WTC11 (cell line): ENCODE data around the gene PARD3B. TPM values are rescaled to one million over a fixed set of nuclear protein-coding genes. Genes with fewer than 3 reads are reported as not detected.
A peak's percentile ranks its signal among the peaks of the same experiment; 100 is the strongest.

ENCODE experiments used
- ATAC-seq: fragments of 200-7000 bp; cut with Tn5 transposase; 2 replicates; pipeline ENCODE4 v1.10.0; 2021; ENCODE audit warnings: mild to moderate bottlenecking, moderate library complexity
- CTCF ChIA-PET: fragments of 300-600 bp; sonication (Branson Sonifier 250); formaldehyde crosslinking; loops from one replicate; lab custom pipeline; 2021; ENCODE audit warnings: antibody characterized with exemption; lab: Charles Lee
- POLR2A ChIA-PET: fragments of 350-600 bp; sonication (Branson Sonifier 250); formaldehyde crosslinking; loops from one replicate; lab custom pipeline; 2021; ENCODE audit warnings: antibody characterized with exemption; lab: Charles Lee
- DNase-seq: peaks from one replicate; pipeline ENCODE4 v3.0.0; 2021; ENCODE audit warnings: low spot score
- H3K27ac Mint-ChIP-seq: 2 replicates; pipeline ENCODE4 v1.8.0; 2021; ENCODE audit warnings: mixed read lengths
- H3K27me3 Mint-ChIP-seq: 2 replicates; pipeline ENCODE4 v1.8.0; 2021; ENCODE audit warnings: low read depth, mild to moderate bottlenecking, moderate library complexity, mixed read lengths
- H3K36me3 Mint-ChIP-seq: 2 replicates; pipeline ENCODE4 v1.8.0; 2021; ENCODE audit warnings: mixed read lengths
- H3K4me1 Mint-ChIP-seq: 2 replicates; pipeline ENCODE4 v1.8.0; 2022; ENCODE audit warnings: mixed read lengths
- H3K4me3 Mint-ChIP-seq: 2 replicates; pipeline ENCODE4 v1.8.0; 2021; ENCODE audit warnings: mild to moderate bottlenecking, moderate library complexity, mixed read lengths
- H3K9me3 Mint-ChIP-seq: 2 replicates; pipeline ENCODE4 v1.8.0; 2021; ENCODE audit warnings: mixed read lengths
- ESRRA ChIP-seq: sonication (generic); formaldehyde crosslinking; IDR thresholded peaks from 2 replicates; pipeline ENCODE4 v1.8.1; 2022; ENCODE audit warnings: mild to moderate bottlenecking, missing genetic modification reagents, borderline replicate concordance
- FOXP1 ChIP-seq: sonication (generic); formaldehyde crosslinking; IDR thresholded peaks from 2 replicates; pipeline ENCODE4 v1.8.0; 2022; ENCODE audit warnings: missing genetic modification reagents, mild to moderate bottlenecking, moderate library complexity, borderline replicate concordance
- GRHL2 ChIP-seq: fragments of 250-450 bp; sonication (Bioruptor Pico); IDR thresholded peaks from 2 replicates; pipeline ENCODE4 v1.8.0; 2022; ENCODE audit warnings: mild to moderate bottlenecking, moderate library complexity; ENCODE audit not compliant: insufficient replicate concordance, severe bottlenecking
- GTF2I ChIP-seq: fragments of 250-450 bp; sonication (Bioruptor Pico); conservative IDR thresholded peaks from 2 replicates; pipeline ENCODE4 v1.4.0; 2021; ENCODE audit warnings: mild to moderate bottlenecking
- KAT7 ChIP-seq: sonication (generic); formaldehyde crosslinking; IDR thresholded peaks from 2 replicates; pipeline ENCODE4 v1.8.1; 2023; ENCODE audit warnings: missing genetic modification reagents, mild to moderate bottlenecking, borderline replicate concordance
- MYBL2 ChIP-seq: sonication (generic); formaldehyde crosslinking; IDR thresholded peaks from 2 replicates; pipeline ENCODE4 v1.8.1; 2023; ENCODE audit warnings: mild to moderate bottlenecking, moderate library complexity, missing genetic modification reagents
- NR1H2 ChIP-seq: sonication (generic); formaldehyde crosslinking; IDR thresholded peaks from 2 replicates; pipeline ENCODE4 v1.9.0; 2021; ENCODE audit warnings: mild to moderate bottlenecking, moderate library complexity, missing genetic modification reagents
- NR3C1 ChIP-seq: sonication (generic); formaldehyde crosslinking; conservative IDR thresholded peaks from 2 replicates; pipeline ENCODE4 v1.8.1; 2023; ENCODE audit warnings: low read depth, mild to moderate bottlenecking, missing genetic modification reagents
- RORB ChIP-seq: fragments of 250-450 bp; sonication (Bioruptor Pico); IDR thresholded peaks from 2 replicates; pipeline ENCODE4 v1.9.0; 2021; ENCODE audit warnings: mild to moderate bottlenecking
- SP1 ChIP-seq: sonication (generic); formaldehyde crosslinking; conservative IDR thresholded peaks from 2 replicates; pipeline ENCODE4 v1.8.1; 2022; ENCODE audit warnings: missing genetic modification reagents
- TEAD4 ChIP-seq: sonication (generic); formaldehyde crosslinking; IDR thresholded peaks from 2 replicates; pipeline ENCODE4 v1.8.0; 2022; ENCODE audit warnings: mild to moderate bottlenecking, missing genetic modification reagents
- total RNA-seq: library from RNA; stranded (reverse); gene quantifications from 3 replicates; pipeline ENCODE4 v1.2.3, GENCODE V29; 2021
- TF ChIP-seq, protein P1 (sequence below): fragments of 250-450 bp; sonication (Bioruptor Pico); IDR thresholded peaks from 2 replicates; pipeline ENCODE4 v1.9.0; 2021; ENCODE audit warnings: mild to moderate bottlenecking
- TF ChIP-seq, protein P2 (sequence below): sonication (generic); formaldehyde crosslinking; IDR thresholded peaks from 2 replicates; pipeline ENCODE4 v1.8.0; 2023; ENCODE audit warnings: missing genetic modification reagents, mild to moderate bottlenecking, borderline replicate concordance
- TF ChIP-seq, protein P3 (sequence below): fragments of 250-450 bp; sonication (Bioruptor Pico); conservative IDR thresholded peaks from 2 replicates; pipeline ENCODE4 v1.9.0; 2021; ENCODE audit warnings: mild to moderate bottlenecking
- TF ChIP-seq, protein P4 (sequence below): sonication (generic); formaldehyde crosslinking; IDR thresholded peaks from 2 replicates; pipeline ENCODE4 v1.8.1; 2023; ENCODE audit warnings: mild to moderate bottlenecking, missing genetic modification reagents, borderline replicate concordance
- TF ChIP-seq, protein P5 (sequence below): fragments of 250-450 bp; sonication (Bioruptor Pico); IDR thresholded peaks from 2 replicates; pipeline ENCODE4 v1.9.0; 2021; ENCODE audit warnings: moderate library complexity, mild to moderate bottlenecking, inconsistent platforms, borderline replicate concordance
- TF ChIP-seq, protein P6 (sequence below): sonication (generic); formaldehyde crosslinking; IDR thresholded peaks from 2 replicates; pipeline ENCODE4 v1.8.1; 2023; ENCODE audit warnings: mild to moderate bottlenecking, missing genetic modification reagents, moderate library complexity

The PARD3B gene
- total RNA-seq, 1 experiment from 2014 or later: 5.6 TPM

DNA sequence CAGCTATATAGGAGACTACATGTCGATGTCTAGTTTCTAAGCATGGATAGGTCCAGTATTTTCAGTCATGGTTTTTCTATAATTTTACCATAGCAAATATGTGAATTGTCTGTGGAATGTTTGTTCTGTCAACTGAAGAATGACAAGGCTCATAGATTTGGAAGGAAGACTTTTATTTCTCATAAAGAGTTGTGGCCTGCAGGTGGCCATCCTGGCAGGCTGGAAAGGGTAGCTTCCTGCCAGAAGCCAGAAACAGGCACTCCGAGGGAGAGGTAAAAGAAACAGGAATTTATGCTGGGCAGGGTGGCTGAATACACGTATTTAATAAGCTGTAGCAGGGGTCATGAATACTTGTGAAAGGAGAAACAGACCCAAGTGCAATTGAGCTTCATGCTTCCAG, 182.1 kb downstream of the PARD3B start:
- H3K36me3 Mint-ChIP-seq: no peaks in the 10 kb centered on the region
- no peaks in the 10 kb centered on the region for H3K27me3 Mint-ChIP-seq
- 0 out of 2 replicates have a peak, but pooled peaks have one; percentile 24 for ATAC-seq
- ChIA-PET CTCF (interaction anchor here (0.6 to 1.0 kb wide), 2 partner anchors 40 to 77 kb away, joined by 3 read pairs; no protein-coding TSS in a partner anchor), POLR2A (no interaction called here)
- H3K4me3 Mint-ChIP-seq: no peak overlapping the region
- no peak for DNase-seq
- H3K4me1 Mint-ChIP-seq: peaks cover 39% of the 10 kb centered on the region
- H3K27ac Mint-ChIP-seq: peak overlapping the region; percentile 52
- TF ChIP-seq NR3C1 (CRISPR knock-in tag) (no peak), TEAD4 (CRISPR knock-in tag) (no peak), SP1 (CRISPR knock-in tag) (no peak), GRHL2 (no peak), MYBL2 (CRISPR knock-in tag) (no peak), RORB (CRISPR knock-in tag) (no peak), KAT7 (CRISPR knock-in tag) (no peak), GTF2I (CRISPR knock-in tag) (no peak), ESRRA (CRISPR knock-in tag) (no peak), FOXP1 (no peak)
- TF ChIP-seq, protein P1, sequence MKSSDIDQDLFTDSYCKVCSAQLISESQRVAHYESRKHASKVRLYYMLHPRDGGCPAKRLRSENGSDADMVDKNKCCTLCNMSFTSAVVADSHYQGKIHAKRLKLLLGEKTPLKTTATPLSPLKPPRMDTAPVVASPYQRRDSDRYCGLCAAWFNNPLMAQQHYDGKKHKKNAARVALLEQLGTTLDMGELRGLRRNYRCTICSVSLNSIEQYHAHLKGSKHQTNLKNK (CRISPR knock-in tag): no peak
- TF ChIP-seq, protein P2, sequence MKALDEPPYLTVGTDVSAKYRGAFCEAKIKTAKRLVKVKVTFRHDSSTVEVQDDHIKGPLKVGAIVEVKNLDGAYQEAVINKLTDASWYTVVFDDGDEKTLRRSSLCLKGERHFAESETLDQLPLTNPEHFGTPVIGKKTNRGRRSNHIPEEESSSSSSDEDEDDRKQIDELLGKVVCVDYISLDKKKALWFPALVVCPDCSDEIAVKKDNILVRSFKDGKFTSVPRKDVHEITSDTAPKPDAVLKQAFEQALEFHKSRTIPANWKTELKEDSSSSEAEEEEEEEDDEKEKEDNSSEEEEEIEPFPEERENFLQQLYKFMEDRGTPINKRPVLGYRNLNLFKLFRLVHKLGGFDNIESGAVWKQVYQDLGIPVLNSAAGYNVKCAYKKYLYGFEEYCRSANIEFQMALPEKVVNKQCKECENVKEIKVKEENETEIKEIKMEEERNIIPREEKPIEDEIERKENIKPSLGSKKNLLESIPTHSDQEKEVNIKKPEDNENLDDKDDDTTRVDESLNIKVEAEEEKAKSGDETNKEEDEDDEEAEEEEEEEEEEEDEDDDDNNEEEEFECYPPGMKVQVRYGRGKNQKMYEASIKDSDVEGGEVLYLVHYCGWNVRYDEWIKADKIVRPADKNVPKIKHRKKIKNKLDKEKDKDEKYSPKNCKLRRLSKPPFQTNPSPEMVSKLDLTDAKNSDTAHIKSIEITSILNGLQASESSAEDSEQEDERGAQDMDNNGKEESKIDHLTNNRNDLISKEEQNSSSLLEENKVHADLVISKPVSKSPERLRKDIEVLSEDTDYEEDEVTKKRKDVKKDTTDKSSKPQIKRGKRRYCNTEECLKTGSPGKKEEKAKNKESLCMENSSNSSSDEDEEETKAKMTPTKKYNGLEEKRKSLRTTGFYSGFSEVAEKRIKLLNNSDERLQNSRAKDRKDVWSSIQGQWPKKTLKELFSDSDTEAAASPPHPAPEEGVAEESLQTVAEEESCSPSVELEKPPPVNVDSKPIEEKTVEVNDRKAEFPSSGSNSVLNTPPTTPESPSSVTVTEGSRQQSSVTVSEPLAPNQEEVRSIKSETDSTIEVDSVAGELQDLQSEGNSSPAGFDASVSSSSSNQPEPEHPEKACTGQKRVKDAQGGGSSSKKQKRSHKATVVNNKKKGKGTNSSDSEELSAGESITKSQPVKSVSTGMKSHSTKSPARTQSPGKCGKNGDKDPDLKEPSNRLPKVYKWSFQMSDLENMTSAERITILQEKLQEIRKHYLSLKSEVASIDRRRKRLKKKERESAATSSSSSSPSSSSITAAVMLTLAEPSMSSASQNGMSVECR (CRISPR knock-in tag): no peak
- TF ChIP-seq, protein P3, sequence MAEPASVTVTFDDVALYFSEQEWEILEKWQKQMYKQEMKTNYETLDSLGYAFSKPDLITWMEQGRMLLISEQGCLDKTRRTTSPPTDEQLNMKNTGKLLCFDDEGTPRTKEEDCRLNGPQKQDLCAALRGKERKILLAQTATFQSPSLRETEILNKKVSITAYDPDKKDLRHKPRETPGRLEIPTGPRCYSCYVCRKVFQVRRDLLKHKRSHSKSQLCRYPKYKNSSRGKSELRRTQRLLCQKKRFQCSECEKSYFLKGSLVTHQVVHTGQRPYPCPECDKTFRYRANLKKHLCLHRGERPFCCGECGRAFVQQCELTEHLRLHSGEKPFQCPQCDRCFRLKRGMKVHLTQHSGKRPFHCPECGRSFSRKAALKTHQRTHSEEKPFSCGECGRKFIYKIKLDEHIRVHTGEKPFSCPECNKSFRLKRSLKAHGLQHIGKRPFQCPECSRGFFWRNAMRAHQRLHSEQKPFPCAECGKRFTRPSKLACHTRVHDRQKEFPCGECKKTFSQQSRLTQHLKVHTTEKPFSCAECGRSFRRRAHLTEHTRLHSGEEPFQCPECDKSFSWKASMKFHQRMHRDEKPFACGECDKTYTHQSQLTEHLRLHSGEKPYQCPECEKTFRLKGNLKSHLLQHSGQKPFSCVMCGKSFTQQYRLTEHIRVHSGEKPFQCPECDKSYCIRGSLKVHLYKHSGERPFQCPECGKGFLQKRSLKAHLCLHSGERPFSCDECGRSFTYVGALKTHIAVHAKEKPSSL (CRISPR knock-in tag): no peak
- TF ChIP-seq, protein P4, sequence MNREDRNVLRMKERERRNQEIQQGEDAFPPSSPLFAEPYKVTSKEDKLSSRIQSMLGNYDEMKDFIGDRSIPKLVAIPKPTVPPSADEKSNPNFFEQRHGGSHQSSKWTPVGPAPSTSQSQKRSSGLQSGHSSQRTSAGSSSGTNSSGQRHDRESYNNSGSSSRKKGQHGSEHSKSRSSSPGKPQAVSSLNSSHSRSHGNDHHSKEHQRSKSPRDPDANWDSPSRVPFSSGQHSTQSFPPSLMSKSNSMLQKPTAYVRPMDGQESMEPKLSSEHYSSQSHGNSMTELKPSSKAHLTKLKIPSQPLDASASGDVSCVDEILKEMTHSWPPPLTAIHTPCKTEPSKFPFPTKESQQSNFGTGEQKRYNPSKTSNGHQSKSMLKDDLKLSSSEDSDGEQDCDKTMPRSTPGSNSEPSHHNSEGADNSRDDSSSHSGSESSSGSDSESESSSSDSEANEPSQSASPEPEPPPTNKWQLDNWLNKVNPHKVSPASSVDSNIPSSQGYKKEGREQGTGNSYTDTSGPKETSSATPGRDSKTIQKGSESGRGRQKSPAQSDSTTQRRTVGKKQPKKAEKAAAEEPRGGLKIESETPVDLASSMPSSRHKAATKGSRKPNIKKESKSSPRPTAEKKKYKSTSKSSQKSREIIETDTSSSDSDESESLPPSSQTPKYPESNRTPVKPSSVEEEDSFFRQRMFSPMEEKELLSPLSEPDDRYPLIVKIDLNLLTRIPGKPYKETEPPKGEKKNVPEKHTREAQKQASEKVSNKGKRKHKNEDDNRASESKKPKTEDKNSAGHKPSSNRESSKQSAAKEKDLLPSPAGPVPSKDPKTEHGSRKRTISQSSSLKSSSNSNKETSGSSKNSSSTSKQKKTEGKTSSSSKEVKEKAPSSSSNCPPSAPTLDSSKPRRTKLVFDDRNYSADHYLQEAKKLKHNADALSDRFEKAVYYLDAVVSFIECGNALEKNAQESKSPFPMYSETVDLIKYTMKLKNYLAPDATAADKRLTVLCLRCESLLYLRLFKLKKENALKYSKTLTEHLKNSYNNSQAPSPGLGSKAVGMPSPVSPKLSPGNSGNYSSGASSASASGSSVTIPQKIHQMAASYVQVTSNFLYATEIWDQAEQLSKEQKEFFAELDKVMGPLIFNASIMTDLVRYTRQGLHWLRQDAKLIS (CRISPR knock-in tag): no peak
- TF ChIP-seq, all 79 proteins: peak for 0
- H3K9me3 Mint-ChIP-seq: no peaks in the 10 kb centered on the region

DNA sequence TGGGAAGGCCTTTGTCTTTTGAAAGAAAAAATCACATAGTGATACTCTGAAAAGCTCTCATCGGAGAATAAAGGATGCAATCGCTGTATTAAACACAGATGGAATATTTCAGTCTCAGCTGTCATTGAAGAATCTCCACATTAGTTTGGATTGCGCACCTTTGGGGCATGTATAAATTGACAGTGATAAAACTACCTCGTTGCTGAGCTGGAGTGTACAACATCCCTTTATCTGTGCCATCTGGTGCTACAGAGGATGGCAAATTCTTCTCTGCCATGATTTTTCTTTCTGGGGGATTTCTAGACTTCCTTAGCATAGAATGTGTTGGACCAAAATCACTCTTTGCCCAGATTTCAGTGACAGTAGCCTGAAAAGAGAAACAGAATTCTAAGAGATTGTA, 185.3 kb downstream of the PARD3B start:
- POLR2A ChIA-PET: no interaction called here
- DNase-seq (no peak), ATAC-seq (no peak)
- Mint-ChIP-seq H3K27me3 (no peaks in the 10 kb centered on the region), H3K9me3 (no peaks in the 10 kb centered on the region), H3K4me1 (peaks cover 30% of the 10 kb centered on the region), H3K27ac (no peak overlapping the region), H3K4me3 (no peak overlapping the region), H3K36me3 (no peaks in the 10 kb centered on the region)
- CTCF ChIA-PET: no interaction called here
- TF ChIP-seq, protein P5, sequence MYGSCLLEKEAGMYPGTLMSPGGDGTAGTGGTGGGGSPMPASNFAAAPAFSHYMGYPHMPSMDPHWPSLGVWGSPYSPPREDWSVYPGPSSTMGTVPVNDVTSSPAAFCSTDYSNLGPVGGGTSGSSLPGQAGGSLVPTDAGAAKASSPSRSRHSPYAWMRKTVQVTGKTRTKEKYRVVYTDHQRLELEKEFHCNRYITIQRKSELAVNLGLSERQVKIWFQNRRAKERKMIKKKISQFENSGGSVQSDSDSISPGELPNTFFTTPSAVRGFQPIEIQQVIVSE (CRISPR knock-in tag): no peak
- TF ChIP-seq, protein P4 (CRISPR knock-in tag): no peak
- no peak for TF ChIP-seq NR1H2 (CRISPR knock-in tag)
- TF ChIP-seq, protein P6, sequence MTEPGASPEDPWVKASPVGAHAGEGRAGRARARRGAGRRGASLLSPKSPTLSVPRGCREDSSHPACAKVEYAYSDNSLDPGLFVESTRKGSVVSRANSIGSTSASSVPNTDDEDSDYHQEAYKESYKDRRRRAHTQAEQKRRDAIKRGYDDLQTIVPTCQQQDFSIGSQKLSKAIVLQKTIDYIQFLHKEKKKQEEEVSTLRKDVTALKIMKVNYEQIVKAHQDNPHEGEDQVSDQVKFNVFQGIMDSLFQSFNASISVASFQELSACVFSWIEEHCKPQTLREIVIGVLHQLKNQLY: no peak
